GM12873 (cell line): ENCODE results near the gene AWAT2.

Experiments
- TF ChIP-seq, protein P1 (sequence below): IDR thresholded peaks from 2 replicates; pipeline ENCODE4 v1.5.1; 2012; ENCODE audit warnings: low read depth, mild to moderate bottlenecking, moderate library complexity, low read length, control low read depth; ENCODE audit not compliant: insufficient read depth; ENCODE audit errors: missing control alignments

AWAT2 gene, protein sequence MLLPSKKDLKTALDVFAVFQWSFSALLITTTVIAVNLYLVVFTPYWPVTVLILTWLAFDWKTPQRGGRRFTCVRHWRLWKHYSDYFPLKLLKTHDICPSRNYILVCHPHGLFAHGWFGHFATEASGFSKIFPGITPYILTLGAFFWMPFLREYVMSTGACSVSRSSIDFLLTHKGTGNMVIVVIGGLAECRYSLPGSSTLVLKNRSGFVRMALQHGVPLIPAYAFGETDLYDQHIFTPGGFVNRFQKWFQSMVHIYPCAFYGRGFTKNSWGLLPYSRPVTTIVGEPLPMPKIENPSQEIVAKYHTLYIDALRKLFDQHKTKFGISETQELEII

GRCh38 chrX:70049925-70050324 lies at the start of gene AWAT2:
AWAT2 (minus strand) TSS chrX:70049938; CDS start chrX:70049932, 6 bp downstream.
- TF ChIP-seq, protein P1, sequence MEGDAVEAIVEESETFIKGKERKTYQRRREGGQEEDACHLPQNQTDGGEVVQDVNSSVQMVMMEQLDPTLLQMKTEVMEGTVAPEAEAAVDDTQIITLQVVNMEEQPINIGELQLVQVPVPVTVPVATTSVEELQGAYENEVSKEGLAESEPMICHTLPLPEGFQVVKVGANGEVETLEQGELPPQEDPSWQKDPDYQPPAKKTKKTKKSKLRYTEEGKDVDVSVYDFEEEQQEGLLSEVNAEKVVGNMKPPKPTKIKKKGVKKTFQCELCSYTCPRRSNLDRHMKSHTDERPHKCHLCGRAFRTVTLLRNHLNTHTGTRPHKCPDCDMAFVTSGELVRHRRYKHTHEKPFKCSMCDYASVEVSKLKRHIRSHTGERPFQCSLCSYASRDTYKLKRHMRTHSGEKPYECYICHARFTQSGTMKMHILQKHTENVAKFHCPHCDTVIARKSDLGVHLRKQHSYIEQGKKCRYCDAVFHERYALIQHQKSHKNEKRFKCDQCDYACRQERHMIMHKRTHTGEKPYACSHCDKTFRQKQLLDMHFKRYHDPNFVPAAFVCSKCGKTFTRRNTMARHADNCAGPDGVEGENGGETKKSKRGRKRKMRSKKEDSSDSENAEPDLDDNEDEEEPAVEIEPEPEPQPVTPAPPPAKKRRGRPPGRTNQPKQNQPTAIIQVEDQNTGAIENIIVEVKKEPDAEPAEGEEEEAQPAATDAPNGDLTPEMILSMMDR: no peak

DNA sequence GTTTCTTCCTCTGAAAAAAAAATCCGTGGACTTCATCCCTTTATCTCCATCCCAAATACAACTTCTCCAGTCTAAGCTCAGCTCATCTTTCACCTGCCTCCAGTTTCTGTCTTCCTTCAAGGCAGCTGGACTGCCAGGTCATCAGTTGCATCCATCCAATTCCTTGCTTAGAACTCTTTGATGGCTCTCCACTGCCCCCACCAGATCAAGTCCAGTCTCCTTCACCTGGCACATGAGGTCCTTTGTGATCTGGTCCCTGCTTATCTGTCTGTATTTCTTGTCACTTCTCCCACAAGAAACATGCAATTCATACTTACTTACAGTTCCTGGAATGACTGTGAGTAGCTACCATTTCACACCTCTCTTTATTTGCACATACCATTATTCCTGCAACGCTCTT lies 46.3 kb upstream of the AWAT2 start:
- TF ChIP-seq, protein P1: peak; percentile 24

- TF ChIP-seq, protein P1: no peak
Observed at GRCh38 chrX:70092247-70092646, 42.5 kb upstream of the AWAT2 start.

DNA sequence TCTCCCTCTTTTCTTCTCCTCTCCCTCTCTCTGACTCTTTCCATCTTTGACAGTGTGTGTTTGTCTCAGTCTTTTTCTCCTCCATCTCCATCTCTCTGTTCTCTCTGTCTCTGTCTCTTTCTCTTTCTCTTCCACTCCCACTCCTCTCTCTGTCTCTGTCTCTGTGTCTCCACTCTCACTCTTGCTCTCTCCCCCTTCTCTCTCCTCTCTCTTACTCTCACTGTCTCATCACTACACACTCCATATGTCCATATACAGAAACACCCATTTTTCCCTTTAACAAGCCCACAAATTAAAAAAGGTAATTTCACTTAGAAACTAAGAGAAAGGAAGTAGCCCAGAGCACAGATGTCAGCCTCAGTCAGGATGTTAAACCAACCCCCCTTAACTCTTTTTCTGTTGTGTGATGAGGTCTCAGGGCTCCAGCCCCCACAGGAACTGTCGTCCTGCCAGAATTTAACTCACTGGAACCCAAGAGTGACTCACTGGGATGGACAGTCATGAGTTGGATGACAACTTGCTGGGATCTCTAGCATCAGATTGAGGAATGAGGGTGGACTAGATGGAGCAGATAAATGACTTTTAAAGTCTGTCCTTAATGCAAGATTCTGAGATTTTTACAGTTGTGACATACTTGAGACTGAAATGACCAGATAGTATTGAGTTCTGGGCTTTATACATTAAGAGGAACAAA lies 40.0 kb upstream of the AWAT2 start:
- TF ChIP-seq, protein P1: no peak

DNA sequence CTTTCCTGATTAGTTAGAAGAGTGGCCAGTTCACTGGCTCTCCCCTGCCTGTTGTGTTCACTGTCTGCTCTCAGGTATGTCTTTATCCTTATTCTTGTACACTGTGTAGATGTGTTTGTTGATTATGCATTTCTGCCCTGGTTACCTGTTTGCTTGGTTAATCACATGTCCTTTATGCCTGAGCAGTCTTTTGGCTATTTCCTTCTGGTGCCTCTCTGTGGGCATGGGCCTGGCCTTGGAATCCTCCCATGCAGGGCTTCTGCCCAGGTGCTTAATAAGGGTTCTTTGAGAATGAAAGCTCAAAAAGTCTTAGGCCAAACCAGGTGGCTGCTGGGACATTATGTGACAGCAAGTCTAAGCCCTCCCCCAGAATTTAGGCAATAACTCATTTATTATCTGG lies 39.0 kb upstream of the AWAT2 start:
- TF ChIP-seq, protein P1: no peak

DNA sequence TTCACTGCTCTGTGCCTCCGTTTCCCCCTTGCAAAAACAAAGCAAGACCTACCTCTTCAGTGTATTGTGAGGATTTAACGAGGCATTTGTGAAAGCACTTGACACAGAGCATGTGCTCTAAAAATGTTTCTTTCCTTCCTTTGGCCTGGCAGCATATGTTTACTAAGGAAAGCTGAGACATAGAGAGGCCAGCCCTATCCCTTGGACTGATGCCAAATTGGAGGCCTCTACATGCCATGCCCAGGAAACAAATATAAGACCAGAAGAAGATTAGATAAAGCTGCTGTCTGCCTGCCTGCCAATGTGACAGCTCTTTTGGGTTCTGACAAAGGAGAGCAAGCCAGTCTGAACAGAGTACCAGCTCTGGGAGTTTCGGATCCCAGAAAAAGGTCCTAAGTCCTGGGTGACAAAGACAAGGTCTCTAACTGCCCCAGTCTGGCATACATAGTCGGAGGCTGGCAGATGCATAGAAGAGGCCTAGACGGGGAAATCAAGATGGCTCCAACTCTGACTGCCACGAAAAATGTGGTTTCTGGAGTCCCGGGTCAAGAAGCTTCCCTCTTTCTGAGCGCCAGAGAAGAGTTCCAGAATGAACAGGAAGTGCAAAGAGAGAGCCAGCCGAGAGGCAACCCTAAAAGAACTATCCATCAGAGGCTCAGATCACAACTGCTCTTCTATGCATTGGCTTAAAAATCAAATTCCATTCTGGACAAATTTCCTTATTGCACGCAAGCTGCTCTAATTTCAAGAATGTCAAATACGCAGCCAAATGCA lies 38.3 kb upstream of the AWAT2 start:
- TF ChIP-seq, protein P1: no peak
